HCT116 (cell line): ENCODE results near the gene AFP. TPM values are rescaled to one million over a fixed set of nuclear protein-coding genes. Genes with fewer than 3 reads are reported as not detected.

ENCODE experiments used
- ATAC-seq: fragments of 200-7000 bp; cut with Tn5 transposase; 2 replicates; pipeline ENCODE4 v1.9.1; 2020; ENCODE audit warnings: mild to moderate bottlenecking, moderate library complexity
- BruUV-seq: library from RNA; stranded (reverse); fragments of 400-500 nt; replicated peaks from 2 replicates; lab custom pipeline; 2021; lab: Mats Ljungman, UMichigan
- CTCF ChIA-PET: fragments of 300-600 bp; sonication (Branson Sonifier 250); formaldehyde crosslinking; loops from one replicate; lab custom pipeline; 2021; ENCODE audit warnings: antibody characterized with exemption; lab: Charles Lee
- POLR2A ChIA-PET: fragments of 300-600, 350-600 bp; sonication (Branson Sonifier 250); formaldehyde crosslinking; loops from one replicate; lab custom pipeline; 2021; ENCODE audit warnings: antibody characterized with exemption; lab: Charles Lee
- RAD21 ChIA-PET, 2 experiments: fragments of 300-600 bp; sonication (Branson Sonifier 250); formaldehyde crosslinking; loops; one replicate each; lab custom pipeline; 2023; ENCODE audit warnings: low total read pairs in 2 of 2; ENCODE audit not compliant: uncharacterized antibody in 2 of 2, unreplicated experiment in 2 of 2, low non-redundant PET in 1 of 2; lab: Charles Lee
- DNase-seq: peaks from one replicate; pipeline ENCODE4 v3.0.0-alpha.2; 2010; ENCODE audit warnings: low read depth, low spot score
- H2AFZ ChIP-seq: fragments of 200-600 bp; shearing (Covaris generic), sonication (generic); 2 replicates; pipeline ENCODE4 v1.6.1; 2017; ENCODE audit warnings: low read depth, mixed run types, mixed read lengths, antibody characterized with exemption, low read length; ENCODE audit not compliant: poor library complexity, severe bottlenecking
- H3K27ac ChIP-seq: 2 replicates; pipeline ENCODE4 v1.5.1; 2012; ENCODE audit warnings: low read depth, low read length
- H3K27me3 ChIP-seq: fragments of 200-600 bp; sonication (generic); 2 replicates; pipeline ENCODE4 v1.6.1; 2016; ENCODE audit warnings: mixed run types, low read length, mixed read lengths; ENCODE audit not compliant: insufficient read depth
- H3K36me3 ChIP-seq, 2 experiments: fragments of 200-500 bp in 1 of 2; fragments of 200-600 bp in 1 of 2; sonication (Bioruptor generic) in 1 of 2; sonication (generic) in 1 of 2; 2 replicates each; pipeline versions ENCODE4 v1.5.1 to v1.6.1; 2014 to 2016; ENCODE audit warnings: low read length in 2 of 2, inconsistent platforms in 1 of 2, mixed read lengths in 1 of 2, mixed run types in 1 of 2; ENCODE audit not compliant: insufficient read depth in 2 of 2, control insufficient read depth in 1 of 2
- H3K4me1 ChIP-seq, 2 experiments: fragments of 200-600 bp in 1 of 2; sonication (generic) in 1 of 2; 2 replicates each; pipeline versions ENCODE4 v1.5.1 to v1.6.1; 2012 to 2017; ENCODE audit warnings: low read length in 2 of 2, inconsistent platforms in 1 of 2, mild to moderate bottlenecking in 1 of 2, mixed read lengths in 1 of 2, mixed run types in 1 of 2, moderate library complexity in 1 of 2; ENCODE audit not compliant: insufficient read depth in 2 of 2, control insufficient read depth in 1 of 2
- H3K4me2 ChIP-seq: fragments of 200-600 bp; sonication (generic); 2 replicates; pipeline ENCODE4 v1.6.1; 2017; ENCODE audit warnings: mixed run types, low read length, mixed read lengths
- H3K4me3 ChIP-seq, 2 experiments: fragments of 200-600 bp in 1 of 2; sonication (generic) in 1 of 2; replicated peaks in 1 of 2; 2 replicates each; pipeline ENCODE4 v1.5.1; 2011 to 2016; ENCODE audit warnings: low read length in 2 of 2, control low read depth in 1 of 2, low read depth in 1 of 2, mild to moderate bottlenecking in 1 of 2, mixed read lengths in 1 of 2, mixed run types in 1 of 2
- H3K79me2 ChIP-seq: fragments of 200-600 bp; sonication (generic); 2 replicates; pipeline ENCODE4 v1.6.1; 2017; ENCODE audit warnings: mild to moderate bottlenecking, mixed run types, low read length, moderate library complexity, mixed read lengths; ENCODE audit not compliant: insufficient read depth
- H3K9ac ChIP-seq: fragments of 200-600 bp; sonication (generic); 2 replicates; pipeline ENCODE4 v1.6.1; 2016; ENCODE audit warnings: low read length, mixed read lengths
- H3K9me2 ChIP-seq: fragments of 200-600 bp; sonication (generic), shearing (Covaris generic); 2 replicates; pipeline ENCODE4 v1.6.1; 2017; ENCODE audit warnings: mixed run types, mild to moderate bottlenecking, moderate library complexity; ENCODE audit not compliant: insufficient read depth
- H3K9me3 ChIP-seq, 2 experiments: fragments of 200-500 bp in 1 of 2; fragments of 200-600 bp in 1 of 2; sonication (Bioruptor generic) in 1 of 2; sonication (generic) in 1 of 2; 2 replicates each; pipeline ENCODE4 v1.6.1; 2014 to 2017; ENCODE audit warnings: low read length in 2 of 2, mixed read lengths in 2 of 2, inconsistent platforms in 1 of 2, low read depth in 1 of 2, mild to moderate bottlenecking in 1 of 2, mixed run types in 1 of 2, moderate library complexity in 1 of 2; ENCODE audit not compliant: control insufficient read depth in 1 of 2, insufficient read depth in 1 of 2
- H4K20me1 ChIP-seq: fragments of 200-600 bp; sonication (generic), shearing (Covaris generic); 2 replicates; pipeline ENCODE4 v1.6.1; 2017; ENCODE audit warnings: mixed run types, mild to moderate bottlenecking, moderate library complexity; ENCODE audit not compliant: insufficient read depth
- ATF3 ChIP-seq: IDR thresholded peaks from 2 replicates; pipeline ENCODE4 v1.6.1; 2012
- CBX3 ChIP-seq: IDR thresholded peaks from 2 replicates; pipeline ENCODE4 v1.6.1; 2012; ENCODE audit warnings: low read depth
- CTCF ChIP-seq, 3 experiments: fragments of 200-600 bp in 1 of 3; sonication (generic) in 1 of 3; IDR thresholded peaks in 2 of 3; conservative IDR thresholded peaks in 1 of 3; 2 replicates each; pipeline ENCODE4 v1.5.1; 2012 to 2017; ENCODE audit warnings: low read depth in 2 of 3, low read length in 2 of 3, antibody characterized with exemption in 1 of 3, borderline replicate concordance in 1 of 3, control low read depth in 1 of 3, mild to moderate bottlenecking in 1 of 3, mixed read lengths in 1 of 3, mixed run types in 1 of 3, moderate library complexity in 1 of 3; ENCODE audit not compliant: insufficient read depth in 1 of 3
- EGR1 ChIP-seq: IDR thresholded peaks from 2 replicates; pipeline ENCODE4 v1.6.1; 2012; ENCODE audit warnings: low read depth
- ELF1 ChIP-seq: IDR thresholded peaks from 2 replicates; pipeline ENCODE4 v1.6.1; 2012; ENCODE audit warnings: low read depth, borderline replicate concordance
- EZH2 ChIP-seq: fragments of 200-600 bp; sonication (generic); IDR thresholded peaks from 2 replicates; pipeline ENCODE4 v1.6.1; 2017; ENCODE audit warnings: antibody characterized with exemption, mixed run types
- JUND ChIP-seq: IDR thresholded peaks from 2 replicates; pipeline ENCODE4 v1.6.1; 2012
- MAX ChIP-seq: IDR thresholded peaks from 2 replicates; pipeline ENCODE4 v1.6.1; 2012
- POLR2A ChIP-seq: IDR thresholded peaks from 2 replicates; pipeline ENCODE4 v1.7.0; 2011; ENCODE audit warnings: borderline replicate concordance; ENCODE audit not compliant: insufficient read depth, insufficient read length; ENCODE audit errors: extremely low read depth
- REST ChIP-seq: IDR thresholded peaks from 2 replicates; pipeline ENCODE4 v1.6.1; 2012; ENCODE audit warnings: low read depth
- SIN3A ChIP-seq: IDR thresholded peaks from 2 replicates; pipeline ENCODE4 v1.6.1; 2012; ENCODE audit warnings: low read depth
- SP1 ChIP-seq: IDR thresholded peaks from 2 replicates; pipeline ENCODE4 v1.6.1; 2012; ENCODE audit warnings: low read depth
- TCF7L2 ChIP-seq: IDR thresholded peaks from 2 replicates; pipeline ENCODE4 v1.7.0; 2011; ENCODE audit warnings: borderline replicate concordance, inconsistent platforms; ENCODE audit not compliant: insufficient read depth, insufficient read length; ENCODE audit errors: extremely low read depth
- YY1 ChIP-seq: IDR thresholded peaks from 2 replicates; pipeline ENCODE4 v1.6.1; 2011; ENCODE audit warnings: low read length, low read depth, moderate library complexity, mild to moderate bottlenecking; ENCODE audit not compliant: insufficient replicate concordance; ENCODE audit errors: extremely low read depth
- ZFX ChIP-seq: fragments of 450-650 bp; IDR thresholded peaks from 2 replicates; pipeline ENCODE4 v1.6.1; 2017
- intact Hi-C: fragments of 100-400 bp; cut with micrococcal nuclease; formaldehyde crosslinking; loops from 2 replicates; pipeline ENCODE4 v1.10.0; 2022
- total RNA-seq: library from RNA; stranded (reverse); gene quantifications from one replicate; pipeline ENCODE4 v1.2.1, GENCODE V29; 2021; ENCODE audit not compliant: unreplicated experiment

The AFP gene
- total RNA-seq, 1 experiment from 2014 or later: 1.6 TPM

GRCh38 chr4:73404457-73404856, 31.6 kb upstream of the AFP start:
- no peaks in the 10 kb centered on the region for H3K4me1 ChIP-seq
- H3K36me3 ChIP-seq: no peaks in the 10 kb centered on the region
- BruUV-seq: no TSS peak
- no peak overlapping the region for H3K27ac ChIP-seq
- intact Hi-C loops: no loop called here
- H3K4me3 ChIP-seq: no peak overlapping the region
- TF ChIP-seq ZFX: no peak
- TF ChIP-seq CTCF (IDR thresholded peaks at IDR 0.05 in 2 of 3, conservative IDR thresholded peaks at IDR 0.05 in 1 of 3; ENCODE audit: borderline replicate concordance in 1 of 3, insufficient read depth in 1 of 3, low read depth in 2 of 3, low read length in 2 of 3): no peak
- no peak for TF ChIP-seq ELF1
- no peak for TF ChIP-seq ATF3
- no peak for TF ChIP-seq SIN3A
- TF ChIP-seq EGR1: no peak
- TF ChIP-seq, all 23 proteins: peak for 0
- H3K79me2 ChIP-seq: no peaks in the 10 kb centered on the region
- no peak overlapping the region for H2AFZ ChIP-seq
- no peaks in the 10 kb centered on the region for H3K27me3 ChIP-seq
- no peak for ATAC-seq
- no peak overlapping the region for H3K4me2 ChIP-seq
- ChIA-PET RAD21 (no interaction called here), POLR2A (no interaction called here), CTCF (no interaction called here)
- no peaks in the 10 kb centered on the region for H3K9me3 ChIP-seq
- no peaks in the 10 kb centered on the region for H3K9me2 ChIP-seq
- no peak overlapping the region for H3K9ac ChIP-seq
- H4K20me1 ChIP-seq: no peaks in the 10 kb centered on the region; the same call in 1 of the 2 replicates
- no peak for DNase-seq

GRCh38 chr4:73405138-73405537, 30.9 kb upstream of the AFP start:
- DNase-seq (no peak), ATAC-seq (no peak)
- Histone ChIP-seq H4K20me1 (no peaks in the 10 kb centered on the region; the same call in 1 of the 2 replicates), H3K4me3 (no peak overlapping the region), H3K4me2 (no peak overlapping the region), H3K79me2 (no peaks in the 10 kb centered on the region), H3K27me3 (no peaks in the 10 kb centered on the region), H3K27ac (no peak overlapping the region), H3K4me1 (no peaks in the 10 kb centered on the region), H3K9me2 (no peaks in the 10 kb centered on the region), H3K9ac (no peak overlapping the region), H3K36me3 (no peaks in the 10 kb centered on the region), H3K9me3 (no peaks in the 10 kb centered on the region), H2AFZ (no peak overlapping the region)
- ChIA-PET CTCF (no interaction called here), RAD21 (no interaction called here), POLR2A (no interaction called here)
- intact Hi-C loops: no loop called here
- no TSS peak for BruUV-seq
- no peak for TF ChIP-seq ATF3
- TF ChIP-seq ZFX: no peak
- no peak for TF ChIP-seq CBX3
- no peak for TF ChIP-seq JUND
- no peak for TF ChIP-seq SP1
- no peak for TF ChIP-seq SIN3A
- no peak for TF ChIP-seq EZH2
- no peak for TF ChIP-seq REST
- no peak for TF ChIP-seq YY1
- no peak for TF ChIP-seq MAX
- no peak for TF ChIP-seq POLR2A
- no peak for TF ChIP-seq TCF7L2
